CD14-positive monocyte (primary cell): ENCODE measurements around the gene TRMT13. TPM values are rescaled to one million over a fixed set of nuclear protein-coding genes. Genes with fewer than 3 reads are reported as not detected.

Experiments used
- DNase-seq, 3 donors: peaks; one replicate each; pipeline ENCODE4 v3.0.0-alpha.2; 2011 to 2022
- H2AFZ ChIP-seq: 2 replicates; pipeline ENCODE4 v1.6.0; 2012; ENCODE audit warnings: mild to moderate bottlenecking, low read depth, low read length, inconsistent platforms; ENCODE audit not compliant: insufficient read depth, poor library complexity, severe bottlenecking
- H3K27ac ChIP-seq, 2 donors: 1 replicate in 1 of 2; 2 replicates in 1 of 2; pipeline ENCODE4 v1.5.1; 2012 to 2013; ENCODE audit warnings: low read length in 2 of 2, control low read depth in 1 of 2, inconsistent platforms in 1 of 2, low read depth in 1 of 2, mild to moderate bottlenecking in 1 of 2
- H3K27me3 ChIP-seq, 2 donors: one replicate each; pipeline versions ENCODE4 v1.6.0 to v1.6.1; 2011 to 2013; ENCODE audit warnings: low read length in 2 of 2; ENCODE audit not compliant: control insufficient read depth in 2 of 2, insufficient read depth in 2 of 2
- H3K36me3 ChIP-seq, 2 donors: replicated peaks in 1 of 2; 1 replicate in 1 of 2; 2 replicates in 1 of 2; pipeline versions ENCODE4 v1.5.1 to v1.6.1; 2012 to 2013; ENCODE audit warnings: low read length in 2 of 2, control low read depth in 1 of 2, inconsistent platforms in 1 of 2, mild to moderate bottlenecking in 1 of 2; ENCODE audit not compliant: insufficient read depth in 2 of 2, control insufficient read depth in 1 of 2
- H3K4me1 ChIP-seq, 2 donors: 1 replicate in 1 of 2; 2 replicates in 1 of 2; pipeline versions ENCODE4 v1.5.1 to v1.6.1; 2012 to 2013; ENCODE audit warnings: low read length in 2 of 2, control low read depth in 1 of 2, inconsistent platforms in 1 of 2, mild to moderate bottlenecking in 1 of 2, moderate library complexity in 1 of 2; ENCODE audit not compliant: insufficient read depth in 2 of 2, control insufficient read depth in 1 of 2
- H3K4me2 ChIP-seq: replicated peaks from 2 replicates; pipeline ENCODE3; 2012; ENCODE audit warnings: low read length, moderate library complexity, mild to moderate bottlenecking; ENCODE audit not compliant: poor library complexity, severe bottlenecking; ENCODE audit errors: extremely low read depth
- H3K4me3 ChIP-seq, 3 experiments: fragments of 200-600 bp in 1 of 3; sonication (generic) in 1 of 3; replicated peaks in 1 of 3; 1 replicate in 2 of 3; 2 replicates in 1 of 3; pipeline ENCODE4 v1.5.1; 2011 to 2013; ENCODE audit warnings: low read length in 3 of 3, mild to moderate bottlenecking in 3 of 3, control low read depth in 2 of 3, low read depth in 2 of 3, inconsistent platforms in 1 of 3, moderate library complexity in 1 of 3
- H3K79me2 ChIP-seq: 2 replicates; pipeline ENCODE4 v1.6.0; 2012; ENCODE audit warnings: mild to moderate bottlenecking, control low read depth, inconsistent platforms, low read length, moderate library complexity; ENCODE audit not compliant: insufficient read depth
- H3K9ac ChIP-seq: 2 replicates; pipeline ENCODE4 v1.6.0; 2017; ENCODE audit warnings: low read length, mild to moderate bottlenecking; ENCODE audit not compliant: insufficient read depth, poor library complexity, severe bottlenecking
- H3K9me3 ChIP-seq, 2 donors: replicated peaks in 1 of 2; 1 replicate in 1 of 2; 2 replicates in 1 of 2; pipeline versions ENCODE4 v1.5.1 to v1.6.1; 2012 to 2013; ENCODE audit warnings: low read length in 2 of 2, control low read depth in 1 of 2; ENCODE audit not compliant: control insufficient read depth in 1 of 2, insufficient read depth in 1 of 2
- H4K20me1 ChIP-seq: 2 replicates; pipeline ENCODE4 v1.6.0; 2012; ENCODE audit warnings: mild to moderate bottlenecking, low read length, control low read depth, moderate library complexity; ENCODE audit not compliant: insufficient read depth
- H3K27ac Mint-ChIP-seq, 7 donors: one replicate each; pipeline ENCODE4 v1.8.0; 2020; ENCODE audit warnings: mild to moderate bottlenecking in 7 of 7, mixed read lengths in 7 of 7, moderate library complexity in 6 of 7, inconsistent platforms in 2 of 7
- H3K27me3 Mint-ChIP-seq, 3 donors: one replicate each; pipeline ENCODE4 v1.8.0; 2021 to 2022; ENCODE audit warnings: low read depth in 3 of 3, mild to moderate bottlenecking in 3 of 3, mixed read lengths in 3 of 3, moderate library complexity in 3 of 3, inconsistent platforms in 1 of 3
- H3K36me3 Mint-ChIP-seq, 2 donors: one replicate each; pipeline ENCODE4 v1.8.0; 2020; ENCODE audit warnings: mixed read lengths in 2 of 2, inconsistent platforms in 1 of 2, mild to moderate bottlenecking in 1 of 2
- H3K4me1 Mint-ChIP-seq: one replicate; pipeline ENCODE4 v1.8.0; 2020; ENCODE audit warnings: mild to moderate bottlenecking, mixed read lengths
- H3K4me3 Mint-ChIP-seq, 2 donors: one replicate each; pipeline ENCODE4 v1.8.0; 2020; ENCODE audit warnings: mild to moderate bottlenecking in 2 of 2, mixed read lengths in 2 of 2, moderate library complexity in 1 of 2
- H3K9me3 Mint-ChIP-seq, 7 donors: one replicate each; pipeline ENCODE4 v1.8.0; 2020 to 2022; ENCODE audit warnings: mixed read lengths in 7 of 7, mild to moderate bottlenecking in 6 of 7, moderate library complexity in 6 of 7, inconsistent platforms in 2 of 7
- CTCF ChIP-seq: fragments of 200-600 bp; IDR thresholded peaks from one replicate; pipeline ENCODE4 v1.8.0; 2022; ENCODE audit warnings: antibody characterized with exemption, mild to moderate bottlenecking
- WGBS: methylation state at CpG from one replicate; pipeline ENCODE4 v1.1.5; 2013; ENCODE audit warnings: missing lambda C conversion rate; ENCODE audit not compliant: insufficient coverage; 5-methylcytosine and 5-hydroxymethylcytosine counted together
- intact Hi-C, 2 donors: fragments of 100-400 bp; cut with micrococcal nuclease; formaldehyde crosslinking; loops; one replicate each; pipeline versions ENCODE4 v1.15.0 to v1.15.1; 2023
- polyA plus RNA-seq, 3 donors: library from polyadenylated mRNA; depleted of rRNA in 1 of 3; unstranded in 2 of 3; stranded (reverse) in 1 of 3; fragments of 300-500 nt in 2 of 3; fragments of >200 nt in 1 of 3; fragmentation: Illumina TruSeq in 2 of 3; gene quantifications; 1 replicate in 2 of 3; 2 replicates in 1 of 3; pipeline ENCODE4 v1.2.3, GENCODE V29; 2012 to 2021

The TRMT13 gene
- polyA plus RNA-seq, 3 donors = 2.2 to 8.1 (median 2.3) TPM

DNA sequence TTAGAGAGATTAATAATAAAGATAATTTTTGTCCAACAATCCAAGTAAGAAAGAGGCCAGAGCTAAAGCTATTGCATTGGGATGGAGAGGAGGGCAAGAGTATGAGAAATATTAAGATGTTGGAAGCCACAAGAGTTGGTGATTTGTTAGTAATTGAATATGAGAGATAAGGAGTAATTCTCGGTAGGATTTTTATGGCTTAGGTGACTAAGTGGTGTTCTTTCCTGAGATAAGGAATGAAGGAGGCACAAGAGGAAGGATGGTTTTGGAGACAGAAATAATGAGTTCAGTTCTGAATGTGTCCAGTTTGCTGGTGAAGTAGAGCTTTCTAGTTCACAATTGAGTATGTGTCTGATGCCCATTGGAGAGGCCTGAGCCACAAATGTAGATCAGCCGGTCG lies 9.4 kb downstream of the TRMT13 start:
- Mint-ChIP-seq H3K27me3 (peaks cover 0 to 1% (median 0%) of the 10 kb centered on the region in 3 donors), H3K36me3 (peaks cover 73 to 86% of the 10 kb centered on the region in 2 donors)

GRCh38 chr1:100145116-100145515 lies 12.2 kb downstream of the TRMT13 start:
- no peak overlapping the region for H3K27ac Mint-ChIP-seq
- Histone ChIP-seq H3K27me3 (no peaks in the 10 kb centered on the region), H3K4me2 (no peak overlapping the region), H3K36me3 (peaks cover 94 to 100% of the 10 kb centered on the region in 2 donors), H3K79me2 (no peaks in the 10 kb centered on the region), H4K20me1 (no peaks in the 10 kb centered on the region), H3K4me1 (no peaks in the 10 kb centered on the region), H3K9ac (no peak overlapping the region), H2AFZ (no peak overlapping the region), H3K9me3 (no peaks in the 10 kb centered on the region), H3K27ac (no peak overlapping the region), H3K4me3 (no peak overlapping the region)
- H3K4me3 Mint-ChIP-seq = no peak overlapping the region
- no peaks in the 10 kb centered on the region for H3K4me1 Mint-ChIP-seq
- WGBS = no CpG with 5 or more reads among the region's 3 CpGs
- peaks cover 67 to 83% of the 10 kb centered on the region in 2 donors for H3K36me3 Mint-ChIP-seq
- no peak for DNase-seq
- intact Hi-C loops = no loop called here
- H3K27me3 Mint-ChIP-seq = peaks cover 0 to 1% (median 0%) of the 10 kb centered on the region in 3 donors
- no peaks in the 10 kb centered on the region for H3K9me3 Mint-ChIP-seq
- TF ChIP-seq CTCF = no peak

More for the DNA sequence above, 9.4 kb downstream of the TRMT13 start:
- Histone ChIP-seq H3K4me1 (no peaks in the 10 kb centered on the region), H3K9ac (no peak overlapping the region), H4K20me1 (no peaks in the 10 kb centered on the region), H3K4me3 (no peak overlapping the region), H3K4me2 (no peak overlapping the region), H2AFZ (no peak overlapping the region), H3K36me3 (peaks cover 98 to 100% of the 10 kb centered on the region in 2 donors), H3K79me2 (no peaks in the 10 kb centered on the region), H3K27ac (no peak overlapping the region), H3K27me3 (no peaks in the 10 kb centered on the region), H3K9me3 (no peaks in the 10 kb centered on the region)
- WGBS = 100% methylated on average over 3 of the region's 3 CpGs
- DNase-seq = no peak
- Mint-ChIP-seq H3K4me3 (no peak overlapping the region), H3K27ac (no peak overlapping the region), H3K4me1 (no peaks in the 10 kb centered on the region), H3K9me3 (no peaks in the 10 kb centered on the region)
- intact Hi-C loops = no loop called here
- TF ChIP-seq CTCF = no peak
